ENCODE measurements around the gene TMEM178B. TPM values are rescaled to one million over a fixed set of nuclear protein-coding genes. Genes with fewer than 3 reads are reported as not detected.

The TMEM178B gene
- total and polyA plus RNA-seq, 2 donors (not counting 1 experiment from before 2014, with no cell fraction given): 0.28 to 0.96 TPM

DNA sequence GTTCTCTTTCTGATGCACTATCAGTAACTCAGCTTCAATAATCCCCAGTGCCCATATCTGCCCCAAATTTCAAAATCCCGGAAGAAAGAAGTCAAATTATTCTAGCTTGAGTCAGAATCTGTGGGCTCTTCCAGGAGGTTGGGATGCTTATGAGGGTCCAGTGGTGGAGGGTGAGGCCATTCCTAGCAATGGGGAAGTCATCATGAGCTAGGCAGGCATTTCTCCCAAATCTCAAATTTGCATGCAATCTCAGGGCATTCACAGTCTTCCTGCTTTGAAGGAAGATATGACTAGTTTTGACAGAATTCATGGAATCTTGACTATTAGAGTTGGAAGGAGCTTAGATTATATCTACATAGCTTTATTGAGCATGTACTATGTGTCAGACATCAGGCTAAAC lies 313.0 kb downstream of the TMEM178B start:
- H3K9ac ChIP-seq (ENCODE audit: low read length): no peak overlapping the region
- no peaks in the 10 kb centered on the region for H3K9me3 ChIP-seq (ENCODE audit: control extremely low read depth in 1 of 3, control insufficient read depth in 2 of 3, insufficient read depth in 1 of 3, low read length in 2 of 3)
- H3K4me2 ChIP-seq (replicated peaks; ENCODE audit: low read depth, low read length, poor library complexity, severe bottlenecking): no peak overlapping the region
- ChIA-PET CTCF (no interaction called here), POLR2A (no interaction called here)
- ATAC-seq (ENCODE audit: low read depth) (no peak), DNase-seq (no peak)
- H3K4me3 ChIP-seq (ENCODE audit: control extremely low read depth in 1 of 5, extremely low read depth in 1 of 5, insufficient read depth in 1 of 5, low read depth in 2 of 5, low read length in 4 of 5): no peak overlapping the region
- no peaks in the 10 kb centered on the region for H3K27me3 ChIP-seq (replicated peaks in 1 of 4; ENCODE audit: control extremely low read depth in 1 of 4, control insufficient read depth in 3 of 4, insufficient read depth in 4 of 4, low read length in 3 of 4)
- no peak overlapping the region for H3K27ac ChIP-seq (ENCODE audit: low read length in 2 of 2)
- H2AFZ ChIP-seq (ENCODE audit: insufficient read depth, low read depth, low read length, poor library complexity, severe bottlenecking): no peak overlapping the region
- intact Hi-C loops (cut with micrococcal nuclease): no loop called here
- no peaks in the 10 kb centered on the region for H4K20me1 ChIP-seq (ENCODE audit: control insufficient read depth, insufficient read depth, low read length, poor library complexity, severe bottlenecking)
- no peaks in the 10 kb centered on the region for H3K4me1 Mint-ChIP-seq
- no CpG with 5 or more reads among the region's 1 CpG for WGBS (ENCODE audit: insufficient coverage)
- no peaks in the 10 kb centered on the region for H3K36me3 ChIP-seq (replicated peaks in 1 of 2; ENCODE audit: control extremely low read depth in 1 of 2, control insufficient read depth in 1 of 2, extremely low read depth in 1 of 2, insufficient read depth in 2 of 2, low read length in 1 of 2)
- TF ChIP-seq, protein P1, sequence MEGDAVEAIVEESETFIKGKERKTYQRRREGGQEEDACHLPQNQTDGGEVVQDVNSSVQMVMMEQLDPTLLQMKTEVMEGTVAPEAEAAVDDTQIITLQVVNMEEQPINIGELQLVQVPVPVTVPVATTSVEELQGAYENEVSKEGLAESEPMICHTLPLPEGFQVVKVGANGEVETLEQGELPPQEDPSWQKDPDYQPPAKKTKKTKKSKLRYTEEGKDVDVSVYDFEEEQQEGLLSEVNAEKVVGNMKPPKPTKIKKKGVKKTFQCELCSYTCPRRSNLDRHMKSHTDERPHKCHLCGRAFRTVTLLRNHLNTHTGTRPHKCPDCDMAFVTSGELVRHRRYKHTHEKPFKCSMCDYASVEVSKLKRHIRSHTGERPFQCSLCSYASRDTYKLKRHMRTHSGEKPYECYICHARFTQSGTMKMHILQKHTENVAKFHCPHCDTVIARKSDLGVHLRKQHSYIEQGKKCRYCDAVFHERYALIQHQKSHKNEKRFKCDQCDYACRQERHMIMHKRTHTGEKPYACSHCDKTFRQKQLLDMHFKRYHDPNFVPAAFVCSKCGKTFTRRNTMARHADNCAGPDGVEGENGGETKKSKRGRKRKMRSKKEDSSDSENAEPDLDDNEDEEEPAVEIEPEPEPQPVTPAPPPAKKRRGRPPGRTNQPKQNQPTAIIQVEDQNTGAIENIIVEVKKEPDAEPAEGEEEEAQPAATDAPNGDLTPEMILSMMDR (IDR thresholded peaks at IDR 0.05): no peak
- no peak for TF ChIP-seq EZH2 (IDR thresholded peaks at IDR 0.05; ENCODE audit: borderline replicate concordance, insufficient read depth, low read depth, low read length, poor library complexity, severe bottlenecking)
- no peaks in the 10 kb centered on the region for H3K4me1 ChIP-seq (ENCODE audit: control insufficient read depth in 2 of 2, insufficient read depth in 2 of 2, low read length in 2 of 2)
- peaks cover 22% of the 10 kb centered on the region for H3K27me3 Mint-ChIP-seq
- H3K27ac Mint-ChIP-seq: no peak overlapping the region
- no peak overlapping the region for H3K4me3 Mint-ChIP-seq
- H3K79me2 ChIP-seq (ENCODE audit: control insufficient read depth, insufficient read depth, low read length): no peaks in the 10 kb centered on the region
- no peaks in the 10 kb centered on the region for H3K9me3 Mint-ChIP-seq (ENCODE audit: insufficient read depth)

DNA sequence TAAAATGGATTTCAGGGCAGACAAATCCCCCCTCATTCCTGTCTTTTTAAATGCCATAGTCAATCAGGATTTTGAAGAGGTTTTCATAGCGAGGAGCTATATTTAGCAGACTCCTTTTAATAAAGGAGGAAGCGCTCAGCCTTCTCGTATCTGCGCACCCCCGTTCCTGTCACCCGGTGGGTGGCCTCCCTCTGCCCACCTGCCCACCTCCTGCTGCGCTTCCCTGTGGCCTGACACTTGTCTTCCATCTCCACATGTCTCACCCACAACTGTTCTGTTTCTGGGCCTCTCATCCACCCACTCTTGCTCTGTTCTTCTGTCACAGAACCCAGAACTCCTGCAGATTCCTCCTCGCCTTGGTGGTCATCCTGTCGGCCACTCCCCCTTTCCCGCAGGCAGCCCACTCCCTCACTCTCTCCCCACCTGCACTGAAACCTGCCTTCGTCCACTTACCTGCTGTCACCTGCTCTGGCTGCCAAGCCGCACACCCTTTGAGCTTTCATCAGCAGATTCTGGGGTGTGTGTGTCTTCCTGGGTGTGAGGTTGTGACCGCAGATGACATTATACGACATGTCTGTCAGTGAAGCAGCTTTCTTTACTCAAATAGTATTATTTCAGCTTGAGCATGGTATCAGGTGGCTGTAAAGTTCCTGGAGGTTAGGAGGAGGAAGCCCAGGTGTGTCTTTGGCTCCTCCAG lies 313.8 kb downstream of the TMEM178B start:
- H3K9me3 Mint-ChIP-seq (ENCODE audit: insufficient read depth): no peaks in the 10 kb centered on the region
- intact Hi-C loops (cut with micrococcal nuclease): no loop called here
- no peak overlapping the region for H3K27ac Mint-ChIP-seq
- ChIA-PET POLR2A (no interaction called here), CTCF (no interaction called here)
- H4K20me1 ChIP-seq (ENCODE audit: control insufficient read depth, insufficient read depth, low read length, poor library complexity, severe bottlenecking): no peaks in the 10 kb centered on the region
- no peak overlapping the region for H3K27ac ChIP-seq (ENCODE audit: low read length in 2 of 2)
- H2AFZ ChIP-seq (ENCODE audit: insufficient read depth, low read depth, low read length, poor library complexity, severe bottlenecking): no peak overlapping the region
- 87% methylated on average over 10 of the region's 14 CpGs for WGBS (ENCODE audit: insufficient coverage)
- peaks cover 19% of the 10 kb centered on the region for H3K27me3 Mint-ChIP-seq
- H3K4me3 Mint-ChIP-seq: no peak overlapping the region
- DNase-seq (no peak), ATAC-seq (ENCODE audit: low read depth) (no peak)
- no peaks in the 10 kb centered on the region for H3K79me2 ChIP-seq (ENCODE audit: control insufficient read depth, insufficient read depth, low read length)
- H3K4me2 ChIP-seq (replicated peaks; ENCODE audit: low read depth, low read length, poor library complexity, severe bottlenecking): no peak overlapping the region
- no peak overlapping the region for H3K9ac ChIP-seq (ENCODE audit: low read length)
- TF ChIP-seq, protein P1 (IDR thresholded peaks at IDR 0.05): no peak
- TF ChIP-seq EZH2 (IDR thresholded peaks at IDR 0.05; ENCODE audit: borderline replicate concordance, insufficient read depth, low read depth, low read length, poor library complexity, severe bottlenecking): no peak
- no peaks in the 10 kb centered on the region for H3K9me3 ChIP-seq (ENCODE audit: control extremely low read depth in 1 of 3, control insufficient read depth in 2 of 3, insufficient read depth in 1 of 3, low read length in 2 of 3)
- no peaks in the 10 kb centered on the region for H3K36me3 ChIP-seq (replicated peaks in 1 of 2; ENCODE audit: control extremely low read depth in 1 of 2, control insufficient read depth in 1 of 2, extremely low read depth in 1 of 2, insufficient read depth in 2 of 2, low read length in 1 of 2)
- H3K4me1 ChIP-seq (ENCODE audit: control insufficient read depth in 2 of 2, insufficient read depth in 2 of 2, low read length in 2 of 2): no peaks in the 10 kb centered on the region
- no peaks in the 10 kb centered on the region for H3K4me1 Mint-ChIP-seq
- no peak overlapping the region for H3K4me3 ChIP-seq (ENCODE audit: control extremely low read depth in 1 of 5, extremely low read depth in 1 of 5, insufficient read depth in 1 of 5, low read depth in 2 of 5, low read length in 4 of 5)
- H3K27me3 ChIP-seq (replicated peaks in 1 of 4; ENCODE audit: control extremely low read depth in 1 of 4, control insufficient read depth in 3 of 4, insufficient read depth in 4 of 4, low read length in 3 of 4): no peaks in the 10 kb centered on the region

Measured in B cell (primary cell).